Dermis lymphatic vessel endothelial cell (primary cell): Measurements from ENCODE around the gene CARD8. TPM values are rescaled to one million over a fixed set of nuclear protein-coding genes. Genes with fewer than 3 reads are reported as not detected.

Experiments used
- total RNA-seq: library from RNA; depleted of rRNA; stranded (reverse); fragments of >200 nt; gene quantifications from 2 replicates; pipeline ENCODE4 v1.2.1, GENCODE V29; 2014

Gene CARD8
- total RNA-seq, result 62.0 and 103 TPM in 2 replicates

GRCh38 chr19:48255376-48256303, at the start of gene CARD8:
Gene CARD8, minus strand, starts transcription at chr19:48255912. Its CDS starts 14,892 bp downstream, at chr19:48241020.

GRCh38 chr19:48169939-48170803, 85.5 kb downstream of the CARD8 start, which contains the start of the genes LIG1 and ZSWIM9:
Gene LIG1, minus strand, starts transcription at chr19:48170344. Its CDS starts 4,778 bp downstream, at chr19:48165566.
Gene ZSWIM9, plus strand, starts transcription at chr19:48170680. Its CDS starts 1,123 bp downstream, at chr19:48171803.

Other genes starting within 250 kb of the CARD8 start
- not detected in 2 replicates for gene CABP5, start 211.8 kb downstream of the CARD8 start, total RNA-seq
- 34.8 and 64.0 TPM in 2 replicates for gene PLA2G4C, start 145.1 kb downstream of the CARD8 start, total RNA-seq
- gene LIG1, start 85.6 kb downstream of the CARD8 start, total RNA-seq, result 17.9 and 18.7 TPM in 2 replicates
- gene ZSWIM9, start 85.2 kb downstream of the CARD8 start, total RNA-seq, result 2.3 and 2.9 TPM in 2 replicates
- 0.26 and 0.76 TPM in 2 replicates for gene ZNF114, start 14.2 kb upstream of the CARD8 start, total RNA-seq
- 0.60 and 6.3 TPM in 2 replicates for gene EMP3, start 69.6 kb upstream of the CARD8 start, total RNA-seq
- 1.7 and 2.7 TPM in 2 replicates for gene TMEM143, start 108.0 kb upstream of the CARD8 start, total RNA-seq
- gene SYNGR4, start 108.5 kb upstream of the CARD8 start, total RNA-seq, result not detected in 2 replicates
- gene KDELR1, start 135.6 kb upstream of the CARD8 start, total RNA-seq, result 34.7 and 35.4 TPM in 2 replicates
- gene GRIN2D, start 137.8 kb upstream of the CARD8 start, total RNA-seq, result 0.26 and 0.33 TPM in 2 replicates
- gene GRWD1, start 190.1 kb upstream of the CARD8 start, total RNA-seq, result 14.7 and 24.4 TPM in 2 replicates
- 0.11 and 0.26 TPM in 2 replicates for gene KCNJ14, start 199.7 kb upstream of the CARD8 start, total RNA-seq
- 54.6 and 64.6 TPM in 2 replicates for gene CYTH2, start 213.5 kb upstream of the CARD8 start, total RNA-seq